Prostate gland (tissue), 2 donors: ENCODE data around the gene BPIFB1.

ENCODE experiments used
- POLR2A ChIP-seq: fragments of 450-650 bp; IDR thresholded peaks from one replicate; pipeline ENCODE4 v1.6.1; 2016; ENCODE audit warnings: antibody characterized with exemption, mild to moderate bottlenecking
- POLR2AphosphoS5 ChIP-seq: sonication (generic); formaldehyde crosslinking; IDR thresholded peaks from one replicate; pipeline ENCODE4 v1.6.1; 2017; ENCODE audit warnings: antibody characterized with exemption
- TF ChIP-seq, protein P1 (sequence below), 4 experiments: fragments of 200-600 bp in 2 of 4; fragments of 450-650 bp in 2 of 4; sonication (generic) in 2 of 4; IDR thresholded peaks; 1 replicate in 3 of 4; 2 replicates in 1 of 4; pipeline ENCODE4 v1.5.1; 2016 to 2019; ENCODE audit warnings: antibody characterized with exemption in 4 of 4, mild to moderate bottlenecking in 2 of 4, moderate library complexity in 2 of 4

GRCh38 chr20:33262658-33263065, 20.4 kb upstream of the BPIFB1 start:
- TF ChIP-seq, protein P1, sequence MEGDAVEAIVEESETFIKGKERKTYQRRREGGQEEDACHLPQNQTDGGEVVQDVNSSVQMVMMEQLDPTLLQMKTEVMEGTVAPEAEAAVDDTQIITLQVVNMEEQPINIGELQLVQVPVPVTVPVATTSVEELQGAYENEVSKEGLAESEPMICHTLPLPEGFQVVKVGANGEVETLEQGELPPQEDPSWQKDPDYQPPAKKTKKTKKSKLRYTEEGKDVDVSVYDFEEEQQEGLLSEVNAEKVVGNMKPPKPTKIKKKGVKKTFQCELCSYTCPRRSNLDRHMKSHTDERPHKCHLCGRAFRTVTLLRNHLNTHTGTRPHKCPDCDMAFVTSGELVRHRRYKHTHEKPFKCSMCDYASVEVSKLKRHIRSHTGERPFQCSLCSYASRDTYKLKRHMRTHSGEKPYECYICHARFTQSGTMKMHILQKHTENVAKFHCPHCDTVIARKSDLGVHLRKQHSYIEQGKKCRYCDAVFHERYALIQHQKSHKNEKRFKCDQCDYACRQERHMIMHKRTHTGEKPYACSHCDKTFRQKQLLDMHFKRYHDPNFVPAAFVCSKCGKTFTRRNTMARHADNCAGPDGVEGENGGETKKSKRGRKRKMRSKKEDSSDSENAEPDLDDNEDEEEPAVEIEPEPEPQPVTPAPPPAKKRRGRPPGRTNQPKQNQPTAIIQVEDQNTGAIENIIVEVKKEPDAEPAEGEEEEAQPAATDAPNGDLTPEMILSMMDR (IDR thresholded peaks at IDR 0.05): peak in 2 of 4 experiments; percentile 5 to 35
- TF ChIP-seq POLR2A: no peak
- TF ChIP-seq POLR2AphosphoS5: no peak
